ENCODE results near the gene KCNK17. TPM values are rescaled to one million over a fixed set of nuclear protein-coding genes. Genes with fewer than 3 reads are reported as not detected.

KCNK17 gene
- total RNA-seq, 4 donors from 2014 or later = 0.79 to 2.3 (median 1.3) TPM; not detected in 1

GRCh38 chr6:39249278-39249677 lies 64.9 kb downstream of the KCNK17 start:
- H3K27me3 ChIP-seq = no peaks in the 10 kb centered on the region
- no peak overlapping the region for H3K4me3 ChIP-seq
- no peak for DNase-seq
- no peaks in the 10 kb centered on the region for H3K36me3 ChIP-seq
- no peaks in the 10 kb centered on the region for H3K4me1 ChIP-seq
- intact Hi-C loops (cut with DNase I; ENCODE audit: low total_unique reads) = no loop called here
- no peaks in the 10 kb centered on the region for H3K9me3 ChIP-seq
- no peak overlapping the region for H3K27ac ChIP-seq
- TF ChIP-seq CTCF (IDR thresholded peaks at IDR 0.05) (no peak), POLR2A (IDR thresholded peaks at IDR 0.05) (no peak)

Other genes starting within 250 kb of the KCNK17 start
- 10 to 100 TPM; 10.3 to 34.8 (median 15.9) TPM for gene SAYSD1, start 199.2 kb downstream of the KCNK17 start, total RNA-seq
- gene KCNK5, start 84.9 kb downstream of the KCNK17 start, total RNA-seq = 1 to 10 TPM; 1.0 to 4.8 (median 2.0) TPM
- gene KCNK16, start 8.3 kb upstream of the KCNK17 start, total RNA-seq = not detected